Esophagus squamous epithelium (tissue), 4 donors: ENCODE data around the gene AP5M1.

ENCODE experiments used
- CTCF ChIP-seq, 6 experiments: fragments of 450-650 bp in 4 of 6; fragments of 200-600 bp in 2 of 6; sonication (generic) in 2 of 6; IDR thresholded peaks; one replicate each; pipeline ENCODE4 v1.5.1; 2016 to 2019; ENCODE audit warnings: antibody characterized with exemption in 6 of 6, mild to moderate bottlenecking in 4 of 6, moderate library complexity in 4 of 6
- POLR2A ChIP-seq, 4 donors: fragments of 450-650 bp; IDR thresholded peaks; one replicate each; pipeline ENCODE4 v1.6.1; 2017; ENCODE audit warnings: antibody characterized with exemption in 4 of 4, mild to moderate bottlenecking in 4 of 4, moderate library complexity in 3 of 4

- TF ChIP-seq CTCF (IDR thresholded peaks at IDR 0.05) (no peak), POLR2A (IDR thresholded peaks at IDR 0.05) (no peak)
Measured at GRCh38 chr14:57245941-57246340, 22.8 kb upstream of the AP5M1 start.
